Measurements from ENCODE around the gene BMPR2.

- TF ChIP-seq, protein P1, sequence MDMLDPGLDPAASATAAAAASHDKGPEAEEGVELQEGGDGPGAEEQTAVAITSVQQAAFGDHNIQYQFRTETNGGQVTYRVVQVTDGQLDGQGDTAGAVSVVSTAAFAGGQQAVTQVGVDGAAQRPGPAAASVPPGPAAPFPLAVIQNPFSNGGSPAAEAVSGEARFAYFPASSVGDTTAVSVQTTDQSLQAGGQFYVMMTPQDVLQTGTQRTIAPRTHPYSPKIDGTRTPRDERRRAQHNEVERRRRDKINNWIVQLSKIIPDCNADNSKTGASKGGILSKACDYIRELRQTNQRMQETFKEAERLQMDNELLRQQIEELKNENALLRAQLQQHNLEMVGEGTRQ (IDR thresholded peaks at IDR 0.05; ENCODE audit: low read length), result no peak
- no peak for TF ChIP-seq POLR2A (IDR thresholded peaks at IDR 0.05; ENCODE audit: control extremely low read depth in 1 of 2, low read depth in 2 of 2, low read length in 2 of 2)
- no peak for TF ChIP-seq CTCF (IDR thresholded peaks at IDR 0.05; ENCODE audit: control extremely low read depth in 1 of 3, insufficient read depth in 1 of 3, low read depth in 1 of 3, low read length in 3 of 3)
Observed at GRCh38 chr2:202608142-202608852, 232.2 kb downstream of the BMPR2 start.
